Spleen (tissue), 11 donors: ENCODE results near the gene LRMDA. TPM values are rescaled to one million over a fixed set of nuclear protein-coding genes. Genes with fewer than 3 reads are reported as not detected.

Experiments
- DNase-seq: peaks from one replicate; pipeline ENCODE4 v3.0.0-alpha.2; 2020
- H3K27ac ChIP-seq, 8 donors: fragments of 200-600 bp; sonication (generic) in 7 of 8; 1 replicate in 4 of 8; 2 replicates in 4 of 8; pipeline versions ENCODE4 v1.5.0 to v1.8.0; 2016 to 2021; ENCODE audit warnings: inconsistent platforms in 4 of 8, mild to moderate bottlenecking in 4 of 8, moderate library complexity in 1 of 8
- H3K27me3 ChIP-seq, 7 donors: fragments of 200-600 bp; sonication (generic) in 6 of 7; replicated peaks in 1 of 7; 1 replicate in 4 of 7; 2 replicates in 3 of 7; pipeline versions ENCODE4 v1.5.0 to v1.8.0; 2016 to 2021; ENCODE audit warnings: inconsistent platforms in 3 of 7, mild to moderate bottlenecking in 1 of 7
- H3K36me3 ChIP-seq, 6 donors: fragments of 200-600 bp; sonication (generic) in 5 of 6; 1 replicate in 4 of 6; 2 replicates in 2 of 6; pipeline versions ENCODE4 v1.5.0 to v1.8.0; 2016 to 2021; ENCODE audit warnings: inconsistent platforms in 2 of 6
- H3K4me1 ChIP-seq, 6 donors: fragments of 200-600 bp; sonication (generic) in 5 of 6; 1 replicate in 3 of 6; 2 replicates in 3 of 6; pipeline versions ENCODE4 v1.5.0 to v1.8.0; 2016 to 2021; ENCODE audit warnings: inconsistent platforms in 3 of 6
- H3K4me3 ChIP-seq, 8 donors: fragments of 200-600 bp; sonication (generic) in 7 of 8; 1 replicate in 4 of 8; 2 replicates in 4 of 8; pipeline versions ENCODE4 v1.5.0 to v1.8.0; 2016 to 2021; ENCODE audit warnings: inconsistent platforms in 4 of 8, mild to moderate bottlenecking in 4 of 8, moderate library complexity in 2 of 8
- H3K9me3 ChIP-seq, 8 donors: fragments of 200-600 bp; sonication (generic) in 7 of 8; 1 replicate in 4 of 8; 2 replicates in 4 of 8; pipeline versions ENCODE4 v1.5.0 to v1.8.0; 2016 to 2021; ENCODE audit warnings: inconsistent platforms in 4 of 8
- POLR2A ChIP-seq, 3 donors: fragments of 450-650 bp; IDR thresholded peaks; one replicate each; pipeline ENCODE4 v1.5.1; 2017; ENCODE audit warnings: antibody characterized with exemption in 3 of 3, mild to moderate bottlenecking in 1 of 3
- POLR2AphosphoS5 ChIP-seq, 3 donors: sonication (generic); formaldehyde crosslinking; IDR thresholded peaks; one replicate each; pipeline ENCODE4 v1.5.1; 2017; ENCODE audit warnings: antibody characterized with exemption in 3 of 3
- WGBS, 5 donors: extraction: QIAGEN DNeasy Blood & Tissue Kit in 3 of 5; methylation state at CpG; one replicate each; pipeline versions ENCODE4 v1.1.5 to v1.1.7; 2013 to 2018; 5-methylcytosine and 5-hydroxymethylcytosine counted together
- intact Hi-C: fragments of 100-400 bp; cut with DNase I; formaldehyde crosslinking; loops from one replicate; pipeline ENCODE4 v1.15.0; 2023; ENCODE audit warnings: low total_unique reads
- polyA plus RNA-seq, 3 donors: library from polyadenylated mRNA; stranded (reverse); fragments of 200-250 nt; gene quantifications; one replicate each; pipeline ENCODE4 v1.2.1, GENCODE V29; 2013
- total RNA-seq, 7 donors: library from RNA; depleted of rRNA in 3 of 7; stranded (reverse); fragments of >200 nt in 3 of 7; fragmentation: NEBNext Ultra II Directional in 4 of 7; extraction: Animal tissue kit (Norgen Biotek cat#: 25700) in 4 of 7; gene quantifications; one replicate each; pipeline versions ENCODE4 v1.1.0 to v1.2.1, GENCODE V29; 2016 to 2021
- TF ChIP-seq, protein P1 (sequence below), 11 experiments: fragments of 200-600 bp in 7 of 11; fragments of 450-650 bp in 4 of 11; sonication (generic) in 4 of 11; IDR thresholded peaks in 8 of 11; conservative IDR thresholded peaks in 3 of 11; 1 replicate in 7 of 11; 2 replicates in 4 of 11; pipeline versions ENCODE4 v1.4.0 to v1.8.0; 2016 to 2021; ENCODE audit warnings: antibody characterized with exemption in 11 of 11, inconsistent platforms in 4 of 11, mild to moderate bottlenecking in 1 of 11
- donor health status: healthy with polysubstance abuse.
- donor health status: DM: no; HTN: no; CAD: no; lungs with moderate emphysema.
- donor health status: DM: no; HTN: no; CAD: no.
- donor health status: Bipolar disorder and iron deficiency.
- donor health status: healthy.
- donor health status: DM: no; HTN: no; CAD: no.
- donor health status: DM: yes; HTN: yes; CAD: no.

The LRMDA gene
- total and polyA plus RNA-seq, 10 donors: 7.3 to 46.6 (median 28.2) TPM

DNA sequence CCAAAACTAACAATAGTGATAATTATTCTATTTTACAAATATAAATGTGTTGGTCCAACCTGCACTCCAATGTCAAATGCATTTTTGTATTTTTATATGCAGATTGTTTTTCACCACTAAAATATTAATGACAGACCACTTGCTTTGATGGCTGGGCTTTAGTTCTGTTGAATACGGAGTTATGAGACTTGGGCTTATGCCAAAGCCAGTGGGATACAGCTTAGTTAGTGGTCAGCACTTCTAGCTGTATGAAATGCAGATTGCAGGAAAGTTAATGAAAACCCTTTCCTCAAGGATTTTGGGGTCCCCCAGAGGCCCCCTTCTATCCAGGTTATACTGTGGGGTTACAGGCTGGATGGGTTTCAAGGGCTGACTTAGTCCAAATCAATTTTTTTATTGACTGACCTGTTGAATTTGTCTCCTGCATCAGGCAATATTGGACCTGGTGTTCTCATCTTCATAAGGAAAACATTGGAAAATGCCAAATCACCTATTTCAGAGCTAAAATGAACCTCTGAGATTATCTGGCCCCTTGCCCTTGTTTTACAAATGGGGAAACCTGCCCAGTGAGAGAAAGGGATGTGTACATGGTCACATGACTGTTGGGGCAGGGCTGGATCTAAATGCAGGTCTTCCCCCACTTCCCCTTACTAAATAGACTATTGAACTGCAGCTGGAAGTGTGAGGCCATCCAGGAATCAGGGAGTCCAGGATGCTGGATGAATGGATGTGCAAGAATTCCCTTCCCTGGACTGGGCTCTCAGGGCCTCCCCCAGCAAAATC lies 1120.9 kb downstream of the LRMDA start:
- TF ChIP-seq POLR2AphosphoS5 (IDR thresholded peaks at IDR 0.05) (no peak), POLR2A (IDR thresholded peaks at IDR 0.05) (no peak)
- TF ChIP-seq, protein P1, sequence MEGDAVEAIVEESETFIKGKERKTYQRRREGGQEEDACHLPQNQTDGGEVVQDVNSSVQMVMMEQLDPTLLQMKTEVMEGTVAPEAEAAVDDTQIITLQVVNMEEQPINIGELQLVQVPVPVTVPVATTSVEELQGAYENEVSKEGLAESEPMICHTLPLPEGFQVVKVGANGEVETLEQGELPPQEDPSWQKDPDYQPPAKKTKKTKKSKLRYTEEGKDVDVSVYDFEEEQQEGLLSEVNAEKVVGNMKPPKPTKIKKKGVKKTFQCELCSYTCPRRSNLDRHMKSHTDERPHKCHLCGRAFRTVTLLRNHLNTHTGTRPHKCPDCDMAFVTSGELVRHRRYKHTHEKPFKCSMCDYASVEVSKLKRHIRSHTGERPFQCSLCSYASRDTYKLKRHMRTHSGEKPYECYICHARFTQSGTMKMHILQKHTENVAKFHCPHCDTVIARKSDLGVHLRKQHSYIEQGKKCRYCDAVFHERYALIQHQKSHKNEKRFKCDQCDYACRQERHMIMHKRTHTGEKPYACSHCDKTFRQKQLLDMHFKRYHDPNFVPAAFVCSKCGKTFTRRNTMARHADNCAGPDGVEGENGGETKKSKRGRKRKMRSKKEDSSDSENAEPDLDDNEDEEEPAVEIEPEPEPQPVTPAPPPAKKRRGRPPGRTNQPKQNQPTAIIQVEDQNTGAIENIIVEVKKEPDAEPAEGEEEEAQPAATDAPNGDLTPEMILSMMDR (IDR thresholded peaks at IDR 0.05 in 8 of 11, conservative IDR thresholded peaks at IDR 0.05 in 3 of 11): no peak
- peaks cover 0 to under 1% (median 0%) of the 10 kb centered on the region in 6 donors for H3K36me3 ChIP-seq
- peaks cover 0 to 4% (median 0%) of the 10 kb centered on the region in 6 donors for H3K4me1 ChIP-seq
- H3K27me3 ChIP-seq: no peaks in the 10 kb centered on the region
- 79 to 89% (median 84%) methylated on average over 1 of the region's 1 CpG for WGBS, 5 donors
- DNase-seq: no peak
- H3K9me3 ChIP-seq: no peaks in the 10 kb centered on the region
- no peak overlapping the region for H3K27ac ChIP-seq
- H3K4me3 ChIP-seq: no peak overlapping the region
- intact Hi-C loops: no loop called here

DNA sequence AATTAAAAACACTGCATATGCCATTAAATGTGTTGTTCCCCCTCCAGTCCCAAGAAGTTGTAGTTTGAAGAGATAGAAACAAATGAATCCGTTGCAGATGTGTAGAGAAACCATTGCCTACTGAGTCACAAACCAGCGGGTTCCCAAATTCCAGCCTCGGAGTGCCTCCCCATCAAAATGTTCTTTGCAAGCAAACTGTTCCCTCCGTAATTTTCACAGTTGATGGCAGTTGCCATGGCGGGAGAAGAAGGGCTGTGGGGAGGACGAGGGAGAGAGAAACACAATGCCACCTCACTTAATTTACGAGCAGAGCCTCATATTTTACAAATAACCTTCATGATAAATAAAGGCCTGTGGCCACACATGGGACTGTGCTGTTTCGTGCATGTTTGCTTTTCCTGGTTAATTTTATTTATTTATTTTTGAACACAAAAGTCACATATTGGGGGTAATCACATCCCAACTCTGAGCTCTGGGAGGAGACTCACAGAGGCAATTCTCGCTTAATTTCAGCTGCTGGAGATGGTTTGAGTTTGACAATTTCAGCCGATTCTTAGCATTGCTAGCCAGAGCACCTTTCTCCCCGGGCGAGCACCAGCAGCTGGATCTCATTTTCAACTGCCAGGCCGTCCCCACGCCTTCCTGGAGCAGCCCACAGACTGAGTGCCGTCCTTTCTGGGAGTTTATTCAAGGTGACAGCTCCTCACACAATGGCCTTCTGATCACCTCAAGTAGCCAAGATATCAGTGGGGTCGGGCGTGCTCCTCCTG lies 1122.0 kb downstream of the LRMDA start:
- Histone ChIP-seq H3K27ac (peak overlapping the region in 2 of 8 donors; percentile 31 to 52), H3K4me1 (no peaks in the 10 kb centered on the region), H3K27me3 (no peaks in the 10 kb centered on the region), H3K36me3 (peaks cover 0 to 4% (median 0%) of the 10 kb centered on the region in 6 donors), H3K4me3 (no peak overlapping the region), H3K9me3 (no peaks in the 10 kb centered on the region)
- WGBS, 5 donors: 86 to 95% (median 91%) methylated on average over 17 of the region's 17 CpGs
- no peak for DNase-seq
- intact Hi-C loops: no loop called here
- TF ChIP-seq POLR2AphosphoS5 (IDR thresholded peaks at IDR 0.05): no peak
- TF ChIP-seq, protein P1 (IDR thresholded peaks at IDR 0.05 in 8 of 11, conservative IDR thresholded peaks at IDR 0.05 in 3 of 11): no peak

DNA sequence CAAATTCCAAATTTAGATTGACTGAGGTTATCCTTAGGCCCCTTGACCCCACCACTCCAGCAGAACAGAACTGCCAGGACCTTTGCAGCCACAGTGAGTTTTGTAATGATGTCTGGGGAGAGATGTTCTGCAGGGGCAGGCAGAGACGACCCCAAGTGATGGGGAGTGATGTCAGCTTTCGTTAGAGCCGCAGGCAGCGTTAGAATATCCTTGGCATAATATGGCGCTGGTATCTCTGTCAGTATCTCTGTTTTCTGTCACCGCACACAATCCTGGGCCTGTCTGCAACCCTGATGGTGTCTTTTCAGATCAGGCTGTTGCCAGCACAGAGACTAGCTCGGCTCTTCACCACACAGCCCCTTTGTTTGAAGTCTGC lies 1122.6 kb downstream of the LRMDA start:
- H3K9me3 ChIP-seq: no peaks in the 10 kb centered on the region
- DNase-seq: no peak
- peak overlapping the region in 4 of 8 donors; percentile 5 to 58 (median 42) for H3K27ac ChIP-seq
- intact Hi-C loops: no loop called here
- H3K4me3 ChIP-seq: no peak overlapping the region
- H3K27me3 ChIP-seq: no peaks in the 10 kb centered on the region
- H3K36me3 ChIP-seq: peaks cover 0 to 4% (median 0%) of the 10 kb centered on the region in 6 donors
- TF ChIP-seq POLR2A (IDR thresholded peaks at IDR 0.05) (no peak), POLR2AphosphoS5 (IDR thresholded peaks at IDR 0.05) (no peak)
- TF ChIP-seq, protein P1 (IDR thresholded peaks at IDR 0.05 in 8 of 11, conservative IDR thresholded peaks at IDR 0.05 in 3 of 11): no peak
- 77 to 96% (median 90%) methylated on average over 7 of the region's 7 CpGs for WGBS, 5 donors
- no peaks in the 10 kb centered on the region for H3K4me1 ChIP-seq

DNA sequence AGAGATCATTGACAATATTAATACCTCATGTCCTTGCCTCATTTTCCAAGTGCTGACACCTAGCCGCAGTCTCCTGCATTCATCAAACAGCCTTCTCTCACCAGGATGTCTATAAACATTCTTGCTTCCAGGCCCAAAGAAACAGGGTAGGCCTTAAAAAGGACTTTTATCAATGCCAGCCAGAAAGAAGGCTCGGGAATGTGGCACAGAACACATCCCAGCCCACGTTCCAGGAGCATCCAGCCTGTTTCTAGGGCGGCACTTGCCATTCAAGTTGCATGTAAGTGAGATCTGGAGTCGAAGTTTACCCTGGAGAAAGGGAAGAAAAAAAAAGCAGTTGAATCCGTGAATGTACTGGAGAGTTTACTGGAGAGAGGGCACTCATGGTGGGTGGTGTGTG lies 1123.1 kb downstream of the LRMDA start:
- H3K27ac ChIP-seq: peak overlapping the region in 5 of 8 donors; percentile 5 to 58 (median 31)
- no peak overlapping the region for H3K4me3 ChIP-seq
- no peaks in the 10 kb centered on the region for H3K9me3 ChIP-seq
- TF ChIP-seq POLR2A (IDR thresholded peaks at IDR 0.05): no peak
- TF ChIP-seq, protein P1 (IDR thresholded peaks at IDR 0.05 in 8 of 11, conservative IDR thresholded peaks at IDR 0.05 in 3 of 11): no peak
- H3K4me1 ChIP-seq: no peaks in the 10 kb centered on the region
- DNase-seq: no peak
- intact Hi-C loops: no loop called here
- 78 to 88% (median 83%) methylated on average over 6 of the region's 6 CpGs for WGBS, 5 donors
- H3K27me3 ChIP-seq: no peaks in the 10 kb centered on the region
- H3K36me3 ChIP-seq: peaks cover 0 to 4% (median 0%) of the 10 kb centered on the region in 6 donors
